GM19043 (cell line): ENCODE data around the gene NOS2.

Experiments
- ATAC-seq: cut with Tn5 transposase; IDR thresholded peaks from one replicate; pipeline ENCODE4 v1.9.1; 2021; ENCODE audit warnings: low read depth; ENCODE audit not compliant: unreplicated experiment

Gene NOS2

GRCh38 chr17:27821318-27821717 lies 21.0 kb upstream of the NOS2 start:
- ATAC-seq = no peak

DNA sequence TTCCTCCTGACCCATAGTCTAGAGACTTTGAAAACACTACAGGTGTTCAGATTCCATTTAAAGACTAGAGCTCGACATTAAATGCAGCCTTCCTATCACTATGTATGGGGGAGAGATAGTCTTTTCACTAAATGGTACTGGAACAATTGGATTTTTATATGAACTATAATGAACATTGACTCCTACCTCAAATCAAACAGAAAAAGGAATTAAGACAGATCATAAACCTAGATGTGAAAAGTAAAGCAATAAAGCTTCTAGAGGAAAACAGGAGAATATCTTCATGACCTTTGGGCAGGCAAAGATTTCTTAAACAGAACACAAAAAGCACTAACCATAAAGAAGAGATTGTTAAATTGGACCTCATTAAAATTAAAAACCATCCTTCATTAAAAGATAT lies 18.8 kb upstream of the NOS2 start:
- no peak for ATAC-seq

- no peak for ATAC-seq
Observed at GRCh38 chr17:27818401-27819105, 18.2 kb upstream of the NOS2 start.

GRCh38 chr17:27817731-27818130 lies 17.4 kb upstream of the NOS2 start:
- no peak for ATAC-seq

- ATAC-seq = no peak
Observed at GRCh38 chr17:27816946-27817345, 16.6 kb upstream of the NOS2 start.

- no peak for ATAC-seq
Observed at GRCh38 chr17:27811961-27812360, 11.6 kb upstream of the NOS2 start.

GRCh38 chr17:27810902-27811557 lies 10.7 kb upstream of the NOS2 start:
- no peak for ATAC-seq

- ATAC-seq = no peak
Observed at GRCh38 chr17:27810211-27810901, 10.0 kb upstream of the NOS2 start.

- ATAC-seq = no peak
Observed at GRCh38 chr17:27809555-27809954, 9.2 kb upstream of the NOS2 start.

DNA sequence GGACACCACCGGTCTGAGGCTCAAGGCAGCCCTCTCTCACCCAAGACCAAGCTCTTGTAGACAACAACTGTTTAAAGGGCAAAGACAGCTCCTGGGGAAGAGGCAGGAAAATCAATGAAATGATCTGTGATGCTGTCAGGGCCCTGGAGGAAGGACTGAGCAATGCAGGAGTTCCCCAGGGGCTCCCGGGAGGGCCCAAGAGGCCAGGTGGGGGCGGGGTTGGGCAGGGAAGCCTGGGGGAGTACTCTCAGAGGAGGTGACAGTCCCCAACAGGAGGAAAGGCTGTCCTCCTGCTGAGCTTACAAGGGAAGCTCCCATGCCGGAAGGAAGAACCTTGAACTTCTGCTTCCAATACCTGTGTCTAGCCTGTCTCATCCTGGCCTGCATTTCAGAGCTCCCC lies 8.3 kb upstream of the NOS2 start:
- ATAC-seq = no peak

GRCh38 chr17:27807567-27808470 lies 7.5 kb upstream of the NOS2 start:
- peak; percentile 57 for ATAC-seq

DNA sequence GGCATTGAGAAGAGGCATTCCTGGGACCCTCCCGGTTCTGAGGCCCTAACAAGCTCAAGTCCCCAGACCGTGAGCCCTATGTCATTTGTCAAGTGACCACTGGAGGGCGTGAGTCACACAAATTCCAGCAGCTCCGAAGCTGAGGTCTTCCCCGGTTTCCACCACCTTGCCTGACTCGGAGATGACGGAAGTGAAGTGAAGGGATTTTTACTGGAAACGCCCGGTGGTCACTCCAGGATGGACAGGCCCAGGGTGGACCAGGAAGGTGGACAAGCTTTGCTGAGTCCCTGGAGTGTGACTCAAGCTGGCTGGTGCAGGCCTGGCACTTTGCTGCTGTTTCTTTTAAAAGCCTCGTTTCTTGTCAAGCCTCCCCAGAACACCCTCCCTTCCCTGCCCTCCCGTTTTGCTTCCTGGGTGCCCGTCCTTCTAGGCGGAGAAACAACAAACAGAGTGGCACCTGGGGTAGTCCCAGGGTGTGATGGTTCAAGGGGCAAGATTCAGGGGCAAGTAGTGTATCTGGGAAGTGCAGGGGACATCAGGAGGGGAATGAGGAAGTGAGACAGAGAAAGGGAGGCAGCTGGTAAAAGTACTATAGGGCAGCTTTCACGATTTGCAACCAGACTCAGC lies 5.3 kb upstream of the NOS2 start:
- peak; percentile 42 for ATAC-seq

DNA sequence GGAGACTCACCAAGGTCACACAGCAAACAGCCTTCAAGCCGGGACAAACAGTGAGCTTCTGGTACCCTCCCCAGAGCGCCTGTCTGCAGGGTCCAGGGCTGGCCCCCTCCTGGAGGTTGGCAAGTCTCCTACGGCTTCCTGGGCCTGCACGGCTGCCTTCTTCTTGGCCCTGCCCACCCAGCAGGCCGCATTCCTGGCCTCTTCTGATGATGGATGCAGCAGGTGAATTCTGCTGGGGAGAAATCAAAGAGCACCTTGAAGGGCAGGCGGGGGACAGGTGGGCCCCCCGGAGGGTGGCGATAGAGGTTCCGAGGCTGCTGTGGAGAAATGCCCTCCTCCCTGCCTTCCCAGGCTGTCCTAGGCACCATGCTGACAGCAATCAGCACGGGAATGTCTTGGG lies 3.8 kb upstream of the NOS2 start:
- no peak for ATAC-seq

- ATAC-seq = no peak
Observed at GRCh38 chr17:27802962-27803680, 2.8 kb upstream of the NOS2 start.

DNA sequence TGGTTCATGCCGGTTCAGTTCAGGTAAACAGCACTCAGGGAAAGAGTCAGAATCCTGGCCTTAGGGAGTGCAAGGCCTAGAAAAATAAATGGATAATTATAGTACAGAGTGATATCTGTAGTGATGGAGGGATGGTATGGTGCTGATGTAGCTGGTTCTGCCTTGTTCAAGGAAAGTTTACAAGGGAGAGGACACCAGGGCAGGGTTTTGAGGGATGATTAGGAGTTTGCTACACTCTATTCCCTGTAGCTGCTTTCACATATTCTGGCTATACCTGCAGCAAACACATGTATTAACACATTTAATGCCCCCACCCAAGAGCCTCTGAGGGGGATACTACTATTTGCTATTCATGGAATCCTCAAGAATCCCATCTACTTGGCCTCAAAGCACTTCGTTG lies 1.7 kb upstream of the NOS2 start:
- ATAC-seq = no peak

- no peak for ATAC-seq
Observed at GRCh38 chr17:27798376-27798775, 2.0 kb downstream of the NOS2 start.

GRCh38 chr17:27797390-27798091 lies 2.8 kb downstream of the NOS2 start:
- ATAC-seq = no peak

GRCh38 chr17:27793906-27794569 lies 6.3 kb downstream of the NOS2 start:
- no peak for ATAC-seq
